Mesothelial cell of epicardium (in vitro differentiated cells): ENCODE measurements around the gene SEMA4D. TPM values are rescaled to one million over a fixed set of nuclear protein-coding genes. Genes with fewer than 3 reads are reported as not detected.

ENCODE experiments used
- DNase-seq, 2 experiments: peaks; one replicate each; pipeline ENCODE4 v3.0.0; 2021; ENCODE audit warnings: low spot score in 2 of 2; ENCODE audit not compliant: unreplicated experiment in 2 of 2
- H3K27ac Mint-ChIP-seq: 2 replicates; pipeline ENCODE4 v1.8.0; 2021; ENCODE audit warnings: mixed read lengths
- H3K27me3 Mint-ChIP-seq: 2 replicates; pipeline ENCODE4 v1.8.0; 2021; ENCODE audit warnings: low read depth, mixed read lengths
- H3K36me3 Mint-ChIP-seq: 2 replicates; pipeline ENCODE4 v1.8.0; 2021; ENCODE audit warnings: mixed read lengths
- H3K4me1 Mint-ChIP-seq: 2 replicates; pipeline ENCODE4 v1.8.0; 2021; ENCODE audit warnings: mixed read lengths
- H3K4me3 Mint-ChIP-seq: 2 replicates; pipeline ENCODE4 v1.8.0; 2021; ENCODE audit warnings: mild to moderate bottlenecking, moderate library complexity, mixed read lengths
- H3K9me3 Mint-ChIP-seq: 2 replicates; pipeline ENCODE4 v1.8.0; 2021; ENCODE audit warnings: mixed read lengths
- total RNA-seq: library from RNA; stranded (reverse); gene quantifications from 3 replicates; pipeline ENCODE4 v1.2.1, GENCODE V29; 2021
- TF ChIP-seq, protein P1 (sequence below): fragments of 200-600 bp; sonication (generic); IDR thresholded peaks from one replicate; pipeline ENCODE4 v1.5.0; 2021; ENCODE audit warnings: antibody characterized with exemption; ENCODE audit not compliant: unreplicated experiment

The SEMA4D gene
- total RNA-seq, 1 donor from 2014 or later, result 44.7 TPM

GRCh38 chr9:89352451-89352850, 145.5 kb downstream of the SEMA4D start:
- Mint-ChIP-seq H3K4me3 (no peak overlapping the region), H3K27me3 (no peaks in the 10 kb centered on the region), H3K9me3 (no peaks in the 10 kb centered on the region), H3K27ac (no peak overlapping the region), H3K36me3 (peaks cover 71% of the 10 kb centered on the region), H3K4me1 (no peaks in the 10 kb centered on the region)
- TF ChIP-seq, protein P1, sequence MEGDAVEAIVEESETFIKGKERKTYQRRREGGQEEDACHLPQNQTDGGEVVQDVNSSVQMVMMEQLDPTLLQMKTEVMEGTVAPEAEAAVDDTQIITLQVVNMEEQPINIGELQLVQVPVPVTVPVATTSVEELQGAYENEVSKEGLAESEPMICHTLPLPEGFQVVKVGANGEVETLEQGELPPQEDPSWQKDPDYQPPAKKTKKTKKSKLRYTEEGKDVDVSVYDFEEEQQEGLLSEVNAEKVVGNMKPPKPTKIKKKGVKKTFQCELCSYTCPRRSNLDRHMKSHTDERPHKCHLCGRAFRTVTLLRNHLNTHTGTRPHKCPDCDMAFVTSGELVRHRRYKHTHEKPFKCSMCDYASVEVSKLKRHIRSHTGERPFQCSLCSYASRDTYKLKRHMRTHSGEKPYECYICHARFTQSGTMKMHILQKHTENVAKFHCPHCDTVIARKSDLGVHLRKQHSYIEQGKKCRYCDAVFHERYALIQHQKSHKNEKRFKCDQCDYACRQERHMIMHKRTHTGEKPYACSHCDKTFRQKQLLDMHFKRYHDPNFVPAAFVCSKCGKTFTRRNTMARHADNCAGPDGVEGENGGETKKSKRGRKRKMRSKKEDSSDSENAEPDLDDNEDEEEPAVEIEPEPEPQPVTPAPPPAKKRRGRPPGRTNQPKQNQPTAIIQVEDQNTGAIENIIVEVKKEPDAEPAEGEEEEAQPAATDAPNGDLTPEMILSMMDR, result no peak
- no peak for DNase-seq

DNA sequence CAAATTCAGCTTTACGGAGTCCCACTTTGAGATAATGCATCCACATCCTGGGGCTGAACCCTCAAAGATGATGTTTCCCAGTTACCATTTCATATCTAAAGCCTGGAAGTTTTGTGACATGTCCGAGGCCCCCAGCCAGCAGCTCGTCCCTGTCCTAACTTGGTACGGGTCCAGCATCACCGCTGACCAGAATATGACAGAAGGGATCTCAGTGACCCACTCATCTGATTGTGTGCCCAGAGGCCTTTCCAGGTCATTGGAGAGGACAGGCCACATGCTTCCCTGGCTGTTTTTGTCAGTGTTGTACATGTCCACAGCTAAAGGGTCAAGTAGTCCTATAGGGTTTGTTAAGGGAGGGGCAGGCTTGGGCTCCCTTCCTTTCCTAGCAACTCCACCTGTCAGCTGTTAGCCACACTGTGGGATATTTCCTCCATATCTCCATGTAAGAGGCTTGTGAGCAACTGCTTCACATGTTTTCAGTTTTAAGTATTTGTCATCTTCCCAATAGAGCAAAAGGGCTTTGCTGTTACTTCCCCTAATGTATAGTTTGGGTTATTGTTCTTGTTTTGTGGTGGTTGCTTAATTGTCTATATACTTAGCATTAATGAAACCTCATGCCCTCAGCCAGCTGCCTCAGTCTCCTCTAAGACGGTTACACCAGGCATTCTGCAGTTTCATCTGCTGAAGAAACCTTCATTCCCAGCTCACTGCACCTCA, 146.2 kb downstream of the SEMA4D start:
- no peaks in the 10 kb centered on the region for H3K27me3 Mint-ChIP-seq
- H3K4me1 Mint-ChIP-seq, result no peaks in the 10 kb centered on the region
- no peak overlapping the region for H3K4me3 Mint-ChIP-seq
- no peak overlapping the region for H3K27ac Mint-ChIP-seq
- TF ChIP-seq, protein P1, result no peak
- H3K36me3 Mint-ChIP-seq, result peaks cover 74% of the 10 kb centered on the region
- DNase-seq, result no peak
- no peaks in the 10 kb centered on the region for H3K9me3 Mint-ChIP-seq

GRCh38 chr9:89350988-89351557, 146.8 kb downstream of the SEMA4D start:
- no peaks in the 10 kb centered on the region for H3K4me1 Mint-ChIP-seq
- H3K36me3 Mint-ChIP-seq, result peaks cover 72% of the 10 kb centered on the region
- TF ChIP-seq, protein P1, result no peak
- H3K27ac Mint-ChIP-seq, result no peak overlapping the region
- no peak overlapping the region for H3K4me3 Mint-ChIP-seq
- no peaks in the 10 kb centered on the region for H3K27me3 Mint-ChIP-seq
- H3K9me3 Mint-ChIP-seq, result no peaks in the 10 kb centered on the region
- DNase-seq, result no peak

GRCh38 chr9:89349607-89350006, 148.3 kb downstream of the SEMA4D start:
- TF ChIP-seq, protein P1, result no peak
- H3K4me3 Mint-ChIP-seq, result no peak overlapping the region
- no peak overlapping the region for H3K27ac Mint-ChIP-seq
- H3K4me1 Mint-ChIP-seq, result no peaks in the 10 kb centered on the region
- H3K36me3 Mint-ChIP-seq, result peaks cover 75% of the 10 kb centered on the region
- no peaks in the 10 kb centered on the region for H3K9me3 Mint-ChIP-seq
- no peaks in the 10 kb centered on the region for H3K27me3 Mint-ChIP-seq
- DNase-seq, result no peak

DNA sequence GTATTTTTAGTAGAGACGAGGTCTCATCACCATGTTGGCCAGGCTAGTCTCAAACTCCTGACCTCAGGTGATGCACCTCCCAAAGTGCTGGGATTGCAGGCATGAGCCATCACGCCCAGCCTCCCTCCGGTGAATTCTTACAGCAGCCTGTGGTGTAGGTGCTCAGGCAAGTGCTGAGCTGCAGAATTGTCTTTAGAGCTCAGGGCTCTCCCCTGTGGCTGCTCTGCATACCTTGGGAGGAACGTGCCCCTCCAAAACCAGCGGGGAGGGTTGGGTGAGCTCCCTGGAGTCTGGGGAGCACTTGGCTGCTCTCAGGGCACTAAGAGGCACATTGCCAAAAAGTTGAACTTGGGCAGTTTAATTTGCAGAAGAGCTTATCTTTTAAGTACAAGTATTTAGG, 150.3 kb downstream of the SEMA4D start:
- TF ChIP-seq, protein P1, result no peak
- no peaks in the 10 kb centered on the region for H3K27me3 Mint-ChIP-seq
- no peak overlapping the region for H3K27ac Mint-ChIP-seq
- DNase-seq, result no peak
- H3K9me3 Mint-ChIP-seq, result peaks cover 8% of the 10 kb centered on the region
- H3K4me1 Mint-ChIP-seq, result no peaks in the 10 kb centered on the region
- H3K36me3 Mint-ChIP-seq, result peaks cover 82% of the 10 kb centered on the region
- no peak overlapping the region for H3K4me3 Mint-ChIP-seq
